Vagina (tissue), 2 donors: Measurements from ENCODE around the gene TRAPPC3L. TPM values are rescaled to one million over a fixed set of nuclear protein-coding genes. Genes with fewer than 3 reads are reported as not detected.
A peak's percentile ranks its signal among the peaks of the same experiment; 100 is the strongest.

ENCODE experiments used
- DNase-seq, 2 donors: peaks; one replicate each; pipeline ENCODE4 v3.0.0-alpha.2; 2017; ENCODE audit errors: extremely low spot score in 2 of 2
- H3K27ac ChIP-seq: fragments of 200-600 bp; sonication (generic); one replicate; pipeline ENCODE4 v1.5.1; 2019
- H3K27me3 ChIP-seq: fragments of 200-600 bp; sonication (generic); one replicate; pipeline ENCODE4 v1.5.1; 2019
- H3K36me3 ChIP-seq, 2 donors: fragments of 200-600 bp; sonication (generic); one replicate each; pipeline ENCODE4 v1.5.1; 2017 to 2019
- H3K4me1 ChIP-seq: fragments of 200-600 bp; sonication (generic); one replicate; pipeline ENCODE4 v1.5.1; 2019
- H3K4me3 ChIP-seq, 2 donors: fragments of 200-600 bp; sonication (generic); 1 replicate in 1 of 2; 2 replicates in 1 of 2; pipeline ENCODE4 v1.5.1; 2016 to 2019
- H3K9me3 ChIP-seq: fragments of 200-600 bp; sonication (generic); one replicate; pipeline ENCODE4 v1.5.1; 2019
- POLR2A ChIP-seq, 2 donors: fragments of 450-650 bp; IDR thresholded peaks; one replicate each; pipeline ENCODE4 v1.6.1; 2017; ENCODE audit warnings: antibody characterized with exemption in 2 of 2, mild to moderate bottlenecking in 2 of 2, moderate library complexity in 2 of 2
- POLR2AphosphoS5 ChIP-seq, 2 donors: sonication (generic); formaldehyde crosslinking; IDR thresholded peaks; one replicate each; pipeline ENCODE4 v1.9.0; 2017; ENCODE audit warnings: antibody characterized with exemption in 2 of 2, mild to moderate bottlenecking in 2 of 2, low read depth in 1 of 2; ENCODE audit not compliant: insufficient read depth in 1 of 2
- intact Hi-C: fragments of 100-400 bp; cut with DNase I; formaldehyde crosslinking; loops from one replicate; pipeline ENCODE4 v1.15.1; 2023
- total RNA-seq: library from RNA; depleted of rRNA; stranded (reverse); fragments of >200 nt; gene quantifications from one replicate; pipeline ENCODE4 v1.2.3, GENCODE V29; 2016
- TF ChIP-seq, protein P1 (sequence below), 3 experiments: fragments of 450-650 bp in 2 of 3; fragments of 200-600 bp in 1 of 3; sonication (generic) in 1 of 3; IDR thresholded peaks; one replicate each; pipeline ENCODE4 v1.5.1; 2017 to 2019; ENCODE audit warnings: antibody characterized with exemption in 3 of 3, mild to moderate bottlenecking in 2 of 3, moderate library complexity in 2 of 3

Gene TRAPPC3L
- total RNA-seq, 1 donor from 2014 or later = not detected

DNA sequence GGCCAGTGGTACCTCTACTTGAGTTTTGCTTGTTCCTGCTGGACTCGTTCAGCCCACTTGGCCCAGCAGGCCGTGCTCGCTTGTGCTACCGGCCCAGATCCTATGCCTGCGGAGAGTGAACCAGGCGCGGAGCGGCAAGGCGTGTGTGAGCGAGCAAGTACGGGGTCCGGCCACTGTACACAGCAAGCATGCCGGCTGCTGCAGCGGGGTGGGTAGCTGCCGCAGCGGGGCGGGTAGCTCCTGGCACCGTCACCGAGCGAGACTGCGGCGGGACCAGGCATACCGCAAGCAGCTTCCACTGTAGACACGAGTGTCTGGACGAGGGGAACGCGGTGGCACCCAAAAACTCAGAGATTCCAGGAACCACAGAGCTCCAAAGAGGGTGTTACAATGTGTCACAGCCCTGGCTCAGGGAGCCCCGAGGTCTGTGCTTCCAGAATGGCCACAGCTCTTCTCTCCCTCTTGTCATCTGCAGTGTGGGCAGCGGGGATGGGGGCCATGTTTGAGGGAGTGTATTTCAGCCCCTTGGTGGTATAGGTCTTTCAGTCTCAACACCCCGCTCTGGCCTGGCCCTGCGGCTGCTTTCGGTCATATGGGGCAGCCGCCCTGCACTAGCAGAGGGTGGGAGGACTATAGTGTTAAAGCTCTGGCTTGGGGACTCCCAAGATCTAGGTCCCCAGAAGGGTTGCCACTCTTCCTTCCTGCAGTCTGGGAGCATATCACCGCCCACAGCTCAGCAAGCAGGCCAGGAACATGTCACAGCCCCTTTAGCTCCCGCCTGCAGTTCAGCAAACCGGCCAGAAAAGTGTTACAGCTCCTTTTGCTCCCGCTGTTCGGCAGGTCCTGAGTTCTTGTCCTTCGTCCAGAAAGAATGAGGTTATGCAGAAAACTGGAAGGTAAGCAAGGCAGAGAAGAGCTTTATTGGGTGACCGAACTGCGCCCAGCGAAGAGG lies 19.7 kb upstream of the TRAPPC3L start:
- Histone ChIP-seq H3K9me3 (no peaks in the 10 kb centered on the region), H3K27ac (no peak overlapping the region), H3K27me3 (no peaks in the 10 kb centered on the region), H3K4me3 (peak overlapping the region; percentile 33 to 34), H3K4me1 (peaks cover 9% of the 10 kb centered on the region), H3K36me3 (no peaks in the 10 kb centered on the region)
- no peak for DNase-seq
- intact Hi-C loops = no loop called here
- no peak for TF ChIP-seq POLR2A (IDR thresholded peaks at IDR 0.05)
- TF ChIP-seq, protein P1, sequence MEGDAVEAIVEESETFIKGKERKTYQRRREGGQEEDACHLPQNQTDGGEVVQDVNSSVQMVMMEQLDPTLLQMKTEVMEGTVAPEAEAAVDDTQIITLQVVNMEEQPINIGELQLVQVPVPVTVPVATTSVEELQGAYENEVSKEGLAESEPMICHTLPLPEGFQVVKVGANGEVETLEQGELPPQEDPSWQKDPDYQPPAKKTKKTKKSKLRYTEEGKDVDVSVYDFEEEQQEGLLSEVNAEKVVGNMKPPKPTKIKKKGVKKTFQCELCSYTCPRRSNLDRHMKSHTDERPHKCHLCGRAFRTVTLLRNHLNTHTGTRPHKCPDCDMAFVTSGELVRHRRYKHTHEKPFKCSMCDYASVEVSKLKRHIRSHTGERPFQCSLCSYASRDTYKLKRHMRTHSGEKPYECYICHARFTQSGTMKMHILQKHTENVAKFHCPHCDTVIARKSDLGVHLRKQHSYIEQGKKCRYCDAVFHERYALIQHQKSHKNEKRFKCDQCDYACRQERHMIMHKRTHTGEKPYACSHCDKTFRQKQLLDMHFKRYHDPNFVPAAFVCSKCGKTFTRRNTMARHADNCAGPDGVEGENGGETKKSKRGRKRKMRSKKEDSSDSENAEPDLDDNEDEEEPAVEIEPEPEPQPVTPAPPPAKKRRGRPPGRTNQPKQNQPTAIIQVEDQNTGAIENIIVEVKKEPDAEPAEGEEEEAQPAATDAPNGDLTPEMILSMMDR (IDR thresholded peaks at IDR 0.05) = no peak
- TF ChIP-seq POLR2AphosphoS5 (IDR thresholded peaks at IDR 0.05; ENCODE audit: insufficient read depth in 1 of 2, low read depth in 1 of 2) = no peak

DNA sequence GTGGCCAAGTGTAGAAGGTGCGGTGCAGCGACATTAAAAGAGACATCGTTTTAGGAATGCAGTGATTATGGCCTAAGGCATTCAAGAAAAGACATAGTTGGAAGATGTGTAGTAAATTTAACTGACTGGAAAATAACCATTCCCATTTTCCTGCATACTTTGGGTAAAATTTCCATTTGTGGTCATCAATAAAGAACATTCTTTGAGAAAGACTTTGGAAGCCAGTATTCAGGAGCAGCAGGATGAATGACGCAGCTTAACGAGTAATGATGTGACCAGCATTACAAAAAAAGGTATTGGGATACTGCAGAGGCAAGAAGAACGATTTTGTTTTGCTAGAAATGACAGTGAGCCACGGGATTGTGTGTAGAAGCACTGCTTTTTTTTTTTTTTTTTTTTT lies 18.8 kb upstream of the TRAPPC3L start:
- Histone ChIP-seq H3K27me3 (no peaks in the 10 kb centered on the region), H3K4me3 (no peak overlapping the region), H3K36me3 (no peaks in the 10 kb centered on the region), H3K9me3 (no peaks in the 10 kb centered on the region), H3K27ac (no peak overlapping the region), H3K4me1 (no peaks in the 10 kb centered on the region)
- intact Hi-C loops = no loop called here
- TF ChIP-seq POLR2AphosphoS5 (IDR thresholded peaks at IDR 0.05; ENCODE audit: insufficient read depth in 1 of 2, low read depth in 1 of 2) = no peak
- no peak for TF ChIP-seq POLR2A (IDR thresholded peaks at IDR 0.05)
- TF ChIP-seq, protein P1 (IDR thresholded peaks at IDR 0.05) = no peak
- no peak for DNase-seq

DNA sequence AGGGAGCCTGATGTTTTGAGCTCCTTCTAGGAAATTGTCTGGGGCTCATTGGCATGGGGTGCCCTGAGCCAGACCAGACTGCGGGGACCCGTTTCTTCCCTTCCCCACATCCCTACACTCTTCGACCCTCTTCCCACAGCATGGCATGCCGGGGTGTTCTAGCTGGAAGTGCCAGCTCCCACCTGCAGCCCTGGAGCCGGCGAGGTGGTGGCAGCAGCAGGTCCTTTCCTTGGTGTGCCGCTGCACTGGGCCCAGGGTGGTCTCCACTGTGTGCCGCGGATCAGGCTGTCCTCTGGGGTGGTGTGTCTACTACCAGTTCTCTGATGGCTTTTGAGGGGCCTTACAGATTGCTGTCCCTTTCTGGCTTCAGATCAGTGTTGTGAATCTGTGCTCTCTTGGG lies 18.3 kb upstream of the TRAPPC3L start:
- no peaks in the 10 kb centered on the region for H3K9me3 ChIP-seq
- no peak overlapping the region for H3K27ac ChIP-seq
- TF ChIP-seq, protein P1 (IDR thresholded peaks at IDR 0.05) = no peak
- no peaks in the 10 kb centered on the region for H3K27me3 ChIP-seq
- no peak for DNase-seq
- no peak overlapping the region for H3K4me3 ChIP-seq
- H3K4me1 ChIP-seq = no peaks in the 10 kb centered on the region
- intact Hi-C loops = no loop called here
- no peaks in the 10 kb centered on the region for H3K36me3 ChIP-seq

DNA sequence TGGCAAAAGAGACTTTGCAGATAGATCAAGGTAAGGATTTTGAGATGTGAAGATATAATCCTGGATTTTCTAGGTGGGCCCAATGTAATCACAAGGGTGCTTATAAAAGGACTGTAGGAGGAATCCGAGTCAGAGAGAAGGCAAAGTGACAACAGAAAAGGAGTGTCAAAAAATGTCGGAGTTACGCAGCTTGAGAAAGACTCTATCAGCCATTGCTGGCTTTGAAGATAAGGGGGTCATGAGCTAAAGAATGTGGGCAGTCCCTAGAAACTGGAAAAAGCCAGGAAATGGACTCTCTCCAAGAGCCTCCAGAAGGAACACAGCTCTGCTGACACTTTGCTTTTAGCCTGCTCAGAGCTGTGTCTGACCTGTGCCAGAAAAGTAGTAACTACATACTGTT lies 17.1 kb upstream of the TRAPPC3L start:
- Histone ChIP-seq H3K4me3 (no peak overlapping the region), H3K4me1 (no peaks in the 10 kb centered on the region), H3K9me3 (no peaks in the 10 kb centered on the region), H3K36me3 (no peaks in the 10 kb centered on the region), H3K27ac (no peak overlapping the region), H3K27me3 (no peaks in the 10 kb centered on the region)
- intact Hi-C loops = no loop called here
- no peak for DNase-seq
- TF ChIP-seq POLR2A (IDR thresholded peaks at IDR 0.05) (no peak), POLR2AphosphoS5 (IDR thresholded peaks at IDR 0.05; ENCODE audit: insufficient read depth in 1 of 2, low read depth in 1 of 2) (no peak)
- TF ChIP-seq, protein P1 (IDR thresholded peaks at IDR 0.05) = no peak

DNA sequence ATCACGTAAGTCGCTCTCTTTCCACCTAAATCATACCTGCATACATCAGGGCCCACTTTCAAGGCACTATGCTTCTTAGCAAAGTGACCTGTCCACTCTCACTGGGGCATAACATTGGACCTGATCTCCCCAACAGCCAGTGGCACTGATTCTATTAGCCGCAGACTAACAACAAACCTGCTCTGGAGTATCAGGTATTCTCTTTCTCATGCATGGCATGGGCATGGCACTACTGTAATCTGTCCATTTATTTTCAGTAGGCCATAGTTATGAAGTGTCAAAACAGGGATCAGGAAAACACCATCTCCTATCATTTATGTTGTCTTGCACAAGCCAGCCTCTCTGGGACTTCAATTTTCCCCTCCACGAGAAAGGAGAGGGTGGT lies 16.5 kb upstream of the TRAPPC3L start:
- H3K27ac ChIP-seq = no peak overlapping the region
- DNase-seq = no peak
- H3K9me3 ChIP-seq = no peaks in the 10 kb centered on the region
- H3K4me3 ChIP-seq = no peak overlapping the region
- H3K27me3 ChIP-seq = no peaks in the 10 kb centered on the region
- no peaks in the 10 kb centered on the region for H3K4me1 ChIP-seq
- no peak for TF ChIP-seq POLR2AphosphoS5 (IDR thresholded peaks at IDR 0.05; ENCODE audit: insufficient read depth in 1 of 2, low read depth in 1 of 2)
- TF ChIP-seq, protein P1 (IDR thresholded peaks at IDR 0.05) = no peak
- TF ChIP-seq POLR2A (IDR thresholded peaks at IDR 0.05) = no peak
- no peaks in the 10 kb centered on the region for H3K36me3 ChIP-seq
- intact Hi-C loops = no loop called here
